ENCODE data around the gene LHX3. TPM values are rescaled to one million over a fixed set of nuclear protein-coding genes. Genes with fewer than 3 reads are reported as not detected.

The LHX3 gene
- total and polyA plus RNA-seq, 8 donors = not detected

Other genes with a start within 250 kb of the LHX3 start
- gene UBAC1, start 243.8 kb downstream of the LHX3 start, total RNA-seq = 10 to 100 TPM; 28.5 to 40.2 TPM
- gene UBAC1, start 243.8 kb downstream of the LHX3 start, polyA plus RNA-seq (ENCODE audit: insufficient read length in 6 of 6) = 10 to 100 TPM; 29.7 to 36.7 (median 33.5) TPM
- 10 to 100 TPM; 25.2 to 29.5 TPM for gene NACC2, start 109.8 kb downstream of the LHX3 start, total RNA-seq
- 1 to 10 TPM; 3.6 to 7.4 (median 5.3) TPM for gene NACC2, start 109.8 kb downstream of the LHX3 start, polyA plus RNA-seq (ENCODE audit: insufficient read length in 6 of 6)
- gene TMEM250, start 86.3 kb downstream of the LHX3 start, total RNA-seq = 10 to 100 TPM; 30.4 to 42.1 TPM
- 10 to 100 TPM; 10.7 to 19.0 (median 16.0) TPM for gene TMEM250, start 86.3 kb downstream of the LHX3 start, polyA plus RNA-seq (ENCODE audit: insufficient read length in 6 of 6)
- 10 to 100 TPM; 10.5 to 13.6 TPM for gene QSOX2, start 40.7 kb upstream of the LHX3 start, total RNA-seq
- 10 to 100 TPM in 5 of 6 donors, 1 to 10 TPM in 1; 9.5 to 15.4 (median 12.0) TPM for gene QSOX2, start 40.7 kb upstream of the LHX3 start, polyA plus RNA-seq (ENCODE audit: insufficient read length in 6 of 6)
- gene CCDC187, start 99.0 kb upstream of the LHX3 start, total RNA-seq = 1 to 10 TPM in 1 of 2 donors, under 1 TPM in 1; 0.47 to 2.6 TPM
- 1 to 10 TPM; 1.1 to 3.0 (median 1.9) TPM for gene CCDC187, start 99.0 kb upstream of the LHX3 start, polyA plus RNA-seq (ENCODE audit: insufficient read length in 6 of 6)
- 10 to 100 TPM; 21.7 to 22.4 TPM for gene GPSM1, start 122.4 kb upstream of the LHX3 start, total RNA-seq
- gene GPSM1, start 122.4 kb upstream of the LHX3 start, polyA plus RNA-seq (ENCODE audit: insufficient read length in 6 of 6) = 10 to 100 TPM; 41.9 to 84.3 (median 55.0) TPM
- 10 to 100 TPM; 12.0 to 17.5 TPM for gene DNLZ, start 158.6 kb upstream of the LHX3 start, total RNA-seq
- gene DNLZ, start 158.6 kb upstream of the LHX3 start, polyA plus RNA-seq (ENCODE audit: insufficient read length in 6 of 6) = 10 to 100 TPM in 2 of 6 donors, 1 to 10 TPM in 4; 4.2 to 18.8 (median 6.2) TPM
- gene CARD9, start 168.5 kb upstream of the LHX3 start, total RNA-seq = 10 to 100 TPM in 1 of 2 donors, 1 to 10 TPM in 1; 6.6 to 11.1 TPM
- 1 to 10 TPM in 5 of 6 donors, under 1 TPM in 1; 0.66 to 1.7 (median 1.3) TPM for gene CARD9, start 168.5 kb upstream of the LHX3 start, polyA plus RNA-seq (ENCODE audit: insufficient read length in 6 of 6)
- 1 to 10 TPM; 5.8 to 7.6 TPM for gene SNAPC4, start 195.0 kb upstream of the LHX3 start, total RNA-seq
- 10 to 100 TPM; 10.6 to 14.2 (median 12.0) TPM for gene SNAPC4, start 195.0 kb upstream of the LHX3 start, polyA plus RNA-seq (ENCODE audit: insufficient read length in 6 of 6)
- gene ENTR1, start 205.5 kb upstream of the LHX3 start, total RNA-seq = 10 to 100 TPM; 37.8 to 62.5 TPM
- 10 to 100 TPM; 40.6 to 64.5 (median 51.8) TPM for gene ENTR1, start 205.5 kb upstream of the LHX3 start, polyA plus RNA-seq (ENCODE audit: insufficient read length in 6 of 6)
- 10 to 100 TPM; 44.9 to 52.5 TPM for gene PMPCA, start 205.5 kb upstream of the LHX3 start, total RNA-seq
- 10 to 100 TPM; 44.7 to 59.5 (median 54.0) TPM for gene PMPCA, start 205.5 kb upstream of the LHX3 start, polyA plus RNA-seq (ENCODE audit: insufficient read length in 6 of 6)
- gene INPP5E, start 234.7 kb upstream of the LHX3 start, total RNA-seq = 10 to 100 TPM; 12.0 TPM
- gene INPP5E, start 234.7 kb upstream of the LHX3 start, polyA plus RNA-seq (ENCODE audit: insufficient read length in 6 of 6) = 10 to 100 TPM; 11.4 to 19.8 (median 14.3) TPM

Measured in left lung (tissue), 8 donors.